HG02943 (cell line): ENCODE measurements around the gene EHD2.
"Not testable (repeated sequence)": the region's sequence is repeated elsewhere in the genome, so short reads cannot be mapped to it uniquely, and the experiment has no call there.

Source experiments
- ATAC-seq: cut with Tn5 transposase; IDR thresholded peaks from one replicate; pipeline ENCODE4 v1.9.1; 2021; ENCODE audit warnings: mild to moderate bottlenecking, low read depth, moderate library complexity; ENCODE audit not compliant: unreplicated experiment

EHD2 gene, protein sequence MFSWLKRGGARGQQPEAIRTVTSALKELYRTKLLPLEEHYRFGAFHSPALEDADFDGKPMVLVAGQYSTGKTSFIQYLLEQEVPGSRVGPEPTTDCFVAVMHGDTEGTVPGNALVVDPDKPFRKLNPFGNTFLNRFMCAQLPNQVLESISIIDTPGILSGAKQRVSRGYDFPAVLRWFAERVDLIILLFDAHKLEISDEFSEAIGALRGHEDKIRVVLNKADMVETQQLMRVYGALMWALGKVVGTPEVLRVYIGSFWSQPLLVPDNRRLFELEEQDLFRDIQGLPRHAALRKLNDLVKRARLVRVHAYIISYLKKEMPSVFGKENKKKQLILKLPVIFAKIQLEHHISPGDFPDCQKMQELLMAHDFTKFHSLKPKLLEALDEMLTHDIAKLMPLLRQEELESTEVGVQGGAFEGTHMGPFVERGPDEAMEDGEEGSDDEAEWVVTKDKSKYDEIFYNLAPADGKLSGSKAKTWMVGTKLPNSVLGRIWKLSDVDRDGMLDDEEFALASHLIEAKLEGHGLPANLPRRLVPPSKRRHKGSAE

DNA sequence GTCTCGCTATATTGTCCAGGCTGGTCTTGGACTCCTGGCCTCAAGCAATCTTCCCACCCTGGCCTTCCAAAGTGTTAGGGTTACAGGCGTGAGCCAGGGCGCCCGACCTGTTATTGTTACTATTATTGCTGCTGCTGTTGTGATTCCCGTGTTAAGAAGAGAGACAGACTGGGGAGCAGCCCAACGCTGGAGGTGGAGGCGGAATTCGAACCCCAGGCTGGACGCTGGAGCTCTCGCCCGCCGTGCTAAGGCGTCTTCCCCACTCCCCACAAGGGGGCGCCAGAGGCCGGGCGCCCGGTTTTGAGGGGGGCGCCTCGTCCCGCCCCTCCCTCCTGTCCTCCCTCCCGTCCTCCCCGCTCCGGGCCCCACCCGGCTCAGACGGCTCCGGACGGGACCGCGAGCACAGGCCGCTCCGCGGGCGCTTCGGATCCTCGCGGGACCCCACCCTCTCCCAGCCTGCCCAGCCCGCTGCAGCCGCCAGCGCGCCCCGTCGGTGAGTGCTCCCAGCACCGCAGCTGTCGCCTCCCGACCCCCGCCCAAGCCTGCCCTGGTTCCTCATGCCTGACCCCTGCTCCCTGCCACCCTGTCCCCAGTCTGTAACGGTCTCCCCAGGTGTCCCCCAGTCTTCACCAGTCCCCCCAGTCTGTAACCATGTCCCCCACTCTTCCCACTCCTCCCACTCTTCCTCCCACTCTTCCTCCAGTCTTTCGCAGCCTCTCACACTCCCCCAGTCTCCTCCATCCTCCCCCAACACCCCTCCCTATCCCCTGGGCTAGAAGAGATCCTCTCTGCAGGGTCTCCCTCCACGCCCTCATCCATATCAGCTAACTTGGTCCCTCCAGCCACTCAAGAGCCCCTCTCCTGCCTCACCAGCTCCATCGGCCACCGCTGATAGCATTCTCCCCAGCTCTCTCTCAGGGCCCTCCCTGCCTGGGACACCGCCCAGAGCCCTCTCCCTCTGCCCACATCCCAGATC lies at the start of gene EHD2:
Gene EHD2 (plus strand): TSS at position 377 of the 976 bp plus-strand sequence. CDS start 3,191 bp downstream, outside the sequence.
- ATAC-seq = no peak

DNA sequence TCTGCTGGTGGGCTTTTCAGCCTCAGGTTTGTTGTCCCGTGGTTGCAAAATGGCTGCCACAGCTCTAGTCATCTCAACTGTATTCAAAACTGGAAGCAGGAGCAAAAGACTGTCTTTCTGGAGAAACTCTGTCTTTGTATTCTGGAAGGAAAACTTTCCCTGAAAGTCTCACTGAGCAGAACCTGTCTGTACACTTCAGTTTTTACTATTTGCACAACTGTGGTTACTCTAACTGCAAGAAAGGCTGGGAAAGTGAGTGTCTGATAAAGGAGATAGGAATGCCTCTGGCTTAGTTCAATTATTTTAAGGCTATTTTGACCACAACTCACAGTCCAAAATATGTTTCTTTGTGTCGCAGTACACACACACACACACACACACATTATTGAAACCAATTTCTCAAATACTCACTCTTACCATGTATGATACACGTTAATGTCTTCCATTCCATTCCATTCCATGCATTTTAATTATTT lies 49.7 kb upstream of the EHD2 start:
- no peak for ATAC-seq

DNA sequence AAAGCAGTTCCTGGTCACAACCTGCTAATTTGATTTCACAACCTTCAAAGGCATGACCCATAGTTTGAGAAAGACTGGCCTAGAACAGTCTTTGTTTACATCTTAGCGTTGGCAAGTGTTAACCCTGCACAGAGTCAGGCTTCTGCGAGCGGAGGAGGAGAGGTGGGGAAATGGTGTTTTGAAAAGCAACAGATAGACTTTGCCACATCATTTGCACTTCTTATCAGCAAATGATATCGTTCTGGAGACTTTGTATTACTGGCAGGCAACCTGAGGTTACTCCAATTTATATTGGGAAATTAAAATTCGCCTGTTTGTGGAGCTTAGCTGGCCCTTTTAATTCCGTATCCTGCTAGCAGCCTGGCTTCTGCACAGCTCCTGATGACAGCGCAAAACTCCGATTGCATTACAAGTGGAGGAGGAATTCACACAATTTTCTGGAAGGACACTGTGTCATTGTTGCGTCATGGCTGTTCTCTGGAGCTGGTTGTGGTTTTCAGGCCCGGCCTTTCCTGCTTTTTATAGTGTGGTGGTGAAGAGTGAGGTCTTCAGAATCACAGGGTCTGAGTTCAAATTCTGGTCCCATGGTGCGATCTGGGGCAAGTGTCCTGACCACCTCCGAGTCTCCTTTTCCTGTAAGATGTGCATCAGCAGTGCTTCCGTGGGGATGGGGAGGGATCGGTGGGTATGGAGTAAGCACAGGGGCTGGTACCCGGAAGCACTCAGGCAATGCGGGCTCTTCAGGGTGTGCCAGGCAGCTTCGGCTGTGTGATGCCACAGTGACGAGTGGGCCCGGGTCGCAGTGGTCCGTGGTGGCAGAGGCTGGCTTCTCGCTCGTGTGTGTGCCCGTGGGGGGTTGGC lies 49.1 kb upstream of the EHD2 start:
- ATAC-seq = no peak

DNA sequence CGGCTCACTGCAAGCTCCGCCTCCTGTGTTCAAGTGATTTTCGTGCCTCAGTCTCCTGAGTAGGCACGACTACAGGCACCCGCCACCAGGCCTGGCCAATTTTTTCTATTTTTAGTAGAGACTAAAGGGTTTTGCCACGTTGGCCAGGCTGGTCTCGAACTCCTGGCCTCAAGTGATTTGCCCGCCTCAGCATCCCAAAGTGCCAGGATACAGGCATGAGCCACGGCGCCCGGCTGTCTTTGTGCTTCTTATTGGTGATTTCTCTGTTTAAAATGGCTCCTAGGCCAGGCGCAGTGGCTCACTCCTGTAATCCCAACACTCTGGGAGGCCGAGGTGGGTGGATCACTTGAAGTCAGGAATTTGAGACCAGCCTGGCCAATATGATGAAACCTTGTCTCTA lies 44.7 kb upstream of the EHD2 start:
- not testable (repeated sequence) for ATAC-seq

DNA sequence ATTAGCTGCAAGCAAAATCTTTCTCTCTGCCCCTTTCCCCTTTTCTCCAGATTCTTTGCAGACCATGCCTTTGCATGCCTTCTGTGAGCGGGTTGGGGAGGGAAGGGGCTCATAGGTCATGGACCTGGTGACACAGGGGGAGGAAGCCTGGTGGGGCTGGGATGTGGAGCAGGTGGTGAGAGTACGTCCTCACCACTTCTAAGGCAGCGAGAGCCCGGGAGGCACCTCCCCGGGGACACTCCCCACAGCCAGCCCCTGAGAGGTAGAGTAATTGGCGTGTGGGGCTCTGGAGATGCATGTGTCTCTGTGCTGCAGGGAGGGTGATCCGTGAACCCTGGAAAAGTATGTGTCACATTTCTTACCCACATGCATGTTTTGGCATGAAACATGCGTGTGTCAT lies 42.5 kb upstream of the EHD2 start:
- ATAC-seq = no peak

DNA sequence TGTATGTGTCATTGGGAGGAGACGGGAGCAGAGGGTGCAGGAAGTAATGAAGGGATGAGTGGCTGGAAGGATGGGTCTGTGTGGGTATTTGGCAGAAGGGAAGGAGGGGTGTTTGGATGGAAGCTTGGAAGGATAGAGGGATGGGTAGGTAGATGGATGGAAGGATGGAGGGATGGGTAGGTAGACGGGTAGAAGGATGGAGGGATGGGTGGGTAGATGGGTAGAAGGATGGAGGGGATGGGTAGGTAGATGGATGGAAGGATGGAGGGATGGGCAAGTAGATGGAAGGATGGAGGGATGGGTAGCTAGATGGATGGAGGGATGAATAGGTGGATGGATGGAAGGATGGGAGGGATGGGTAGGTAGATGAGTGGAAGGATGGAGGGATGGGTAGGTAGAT lies 41.7 kb upstream of the EHD2 start:
- ATAC-seq = no peak

DNA sequence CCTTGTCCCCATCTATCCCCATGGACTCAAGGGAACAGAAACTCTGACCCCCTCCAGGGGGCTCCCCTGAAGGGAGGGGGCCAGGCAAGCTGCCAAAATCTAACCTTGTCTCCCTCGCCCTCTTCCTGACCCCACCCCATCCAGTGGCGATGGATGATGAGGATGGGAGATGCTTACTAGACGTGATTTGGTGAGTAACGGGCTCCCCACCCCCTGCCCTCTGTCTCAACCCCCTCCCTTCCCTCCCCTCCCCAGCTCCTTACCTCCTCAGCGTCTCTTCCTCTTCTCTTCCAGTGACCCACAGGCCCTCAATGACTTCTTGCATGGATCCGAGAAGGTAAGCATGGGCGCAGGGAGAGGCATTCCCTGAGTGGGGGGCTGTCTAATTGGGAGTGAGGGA lies 39.8 kb upstream of the EHD2 start:
- ATAC-seq = no peak

DNA sequence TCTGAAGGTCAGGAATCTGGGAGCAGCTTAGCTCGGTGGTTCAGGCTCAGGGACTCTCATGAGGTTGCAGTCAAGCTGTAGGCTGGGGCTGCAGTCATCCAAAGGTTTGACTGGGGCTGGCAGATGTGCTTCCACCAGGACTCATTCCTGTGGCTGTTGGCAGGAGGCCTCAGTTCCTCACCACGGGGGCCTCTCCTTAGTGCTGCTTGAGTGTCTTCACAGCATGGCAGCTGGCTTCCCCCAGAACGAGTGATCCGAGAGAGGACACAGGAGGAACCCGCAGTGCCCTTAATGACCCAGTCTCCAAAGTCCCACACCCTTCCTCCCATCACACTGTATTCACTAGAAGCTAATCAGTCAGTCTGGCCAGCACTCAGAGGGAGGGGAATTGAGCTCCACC lies 38.7 kb upstream of the EHD2 start:
- no peak for ATAC-seq

DNA sequence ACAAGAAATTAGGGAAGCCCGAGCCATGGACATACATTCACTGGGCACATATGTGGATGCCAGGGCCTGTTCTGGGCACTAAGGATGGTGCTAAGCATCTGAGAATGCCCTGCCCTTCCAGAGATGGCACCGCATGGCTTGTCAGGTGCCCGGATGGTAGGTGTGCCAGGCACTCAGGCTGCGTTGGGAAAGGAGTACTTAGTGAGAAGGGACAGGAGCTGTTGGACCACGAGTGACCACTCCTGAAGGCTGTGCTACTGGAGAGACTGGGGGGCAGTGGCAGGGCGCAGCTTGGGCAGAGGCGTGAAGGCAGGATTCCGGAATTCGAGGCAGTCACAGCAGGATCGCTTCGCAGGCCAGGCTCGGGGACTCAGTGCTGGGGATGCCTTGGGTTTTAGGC lies 38.0 kb upstream of the EHD2 start:
- no peak for ATAC-seq

DNA sequence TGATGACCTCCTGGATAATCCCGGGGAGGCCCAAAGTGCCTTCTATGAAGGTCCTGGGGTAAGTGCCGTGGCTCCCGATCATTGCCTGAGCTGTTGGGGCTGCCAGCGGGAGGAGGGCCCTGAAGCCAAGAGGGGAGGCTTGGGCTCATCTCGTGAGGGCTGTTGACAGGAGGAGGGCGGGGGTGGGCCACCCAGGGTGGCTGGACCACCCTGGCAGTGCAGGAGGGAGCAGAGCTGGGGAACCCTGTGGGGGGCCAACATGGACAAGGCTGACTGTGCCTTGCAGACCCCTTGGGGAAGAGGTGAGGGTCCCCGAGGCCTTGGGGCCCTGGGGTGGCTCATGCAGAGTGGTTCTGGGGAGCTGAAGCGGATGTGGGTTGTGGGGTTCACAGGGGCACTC lies 37.4 kb upstream of the EHD2 start:
- no peak for ATAC-seq

DNA sequence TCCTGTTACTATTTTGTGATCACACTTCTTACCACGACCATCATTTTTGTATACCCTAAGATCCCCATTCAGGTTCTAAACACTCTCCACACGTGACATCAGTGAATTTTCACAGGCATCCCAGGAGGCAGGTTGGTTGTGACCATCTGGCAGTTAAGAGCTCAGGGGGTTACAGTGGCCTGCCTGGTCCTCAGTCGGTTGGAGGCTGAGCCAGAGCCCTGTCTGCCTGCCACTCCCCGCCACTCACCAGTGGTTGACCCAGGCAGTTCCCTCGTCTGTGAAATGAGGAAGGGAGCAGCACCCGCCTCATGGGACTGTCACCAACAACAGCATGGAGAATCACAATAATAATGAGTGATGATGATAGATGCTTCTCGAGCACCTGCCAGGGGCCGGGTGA lies 36.4 kb upstream of the EHD2 start:
- no peak for ATAC-seq

DNA sequence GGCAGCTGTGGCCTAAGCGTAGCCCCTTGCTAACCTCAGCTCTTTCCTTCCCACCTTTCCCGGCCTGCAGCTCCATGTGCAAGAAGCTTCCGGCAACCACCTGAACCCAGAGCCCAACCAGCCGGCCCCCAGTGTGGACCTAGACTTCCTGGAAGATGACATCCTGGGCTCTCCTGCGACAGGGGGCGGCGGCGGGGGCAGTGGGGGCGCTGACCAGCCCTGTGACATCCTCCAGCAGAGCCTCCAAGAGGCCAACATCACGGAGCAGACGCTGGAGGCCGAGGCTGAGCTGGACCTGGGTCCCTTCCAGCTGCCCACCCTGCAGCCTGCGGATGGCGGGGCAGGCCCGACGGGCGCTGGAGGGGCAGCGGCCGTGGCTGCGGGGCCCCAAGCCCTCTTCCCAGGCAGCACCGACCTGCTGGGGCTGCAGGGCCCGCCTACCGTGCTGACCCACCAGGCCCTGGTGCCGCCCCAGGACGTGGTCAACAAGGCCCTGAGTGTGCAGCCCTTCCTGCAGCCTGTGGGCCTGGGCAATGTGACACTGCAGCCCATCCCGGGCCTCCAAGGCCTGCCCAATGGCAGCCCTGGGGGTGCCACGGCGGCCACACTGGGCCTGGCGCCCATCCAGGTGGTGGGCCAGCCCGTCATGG lies 33.8 kb upstream of the EHD2 start:
- no peak for ATAC-seq

DNA sequence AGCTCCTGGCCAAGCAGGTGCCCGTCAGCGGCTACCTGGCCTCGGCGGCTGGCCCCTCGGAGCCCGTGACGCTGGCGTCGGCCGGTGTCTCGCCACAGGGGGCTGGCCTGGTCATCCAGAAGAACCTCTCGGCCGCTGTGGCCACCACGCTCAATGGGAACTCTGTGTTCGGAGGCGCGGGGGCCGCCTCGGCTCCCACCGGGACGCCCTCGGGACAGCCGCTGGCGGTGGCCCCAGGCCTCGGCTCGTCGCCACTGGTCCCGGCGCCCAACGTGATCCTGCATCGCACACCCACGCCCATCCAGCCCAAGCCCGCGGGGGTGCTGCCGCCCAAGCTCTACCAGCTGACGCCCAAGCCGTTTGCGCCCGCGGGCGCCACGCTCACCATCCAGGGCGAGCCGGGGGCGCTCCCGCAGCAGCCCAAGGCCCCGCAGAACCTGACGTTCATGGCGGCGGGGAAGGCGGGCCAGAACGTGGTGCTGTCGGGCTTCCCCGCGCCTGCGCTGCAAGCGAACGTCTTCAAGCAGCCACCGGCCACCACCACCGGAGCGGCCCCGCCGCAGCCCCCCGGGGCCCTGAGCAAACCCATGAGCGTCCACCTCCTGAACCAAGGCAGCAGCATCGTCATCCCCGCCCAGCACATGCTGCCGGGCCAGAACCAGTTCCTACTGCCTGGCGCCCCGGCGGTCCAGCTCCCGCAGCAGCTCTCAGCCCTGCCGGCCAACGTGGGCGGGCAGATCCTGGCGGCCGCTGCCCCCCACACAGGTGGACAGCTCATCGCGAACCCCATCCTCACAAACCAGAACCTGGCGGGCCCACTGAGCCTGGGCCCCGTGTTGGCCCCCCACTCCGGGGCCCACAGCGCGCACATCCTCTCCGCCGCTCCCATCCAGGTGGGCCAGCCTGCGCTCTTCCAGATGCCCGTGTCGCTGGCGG lies 33.0 kb upstream of the EHD2 start:
- no peak for ATAC-seq

DNA sequence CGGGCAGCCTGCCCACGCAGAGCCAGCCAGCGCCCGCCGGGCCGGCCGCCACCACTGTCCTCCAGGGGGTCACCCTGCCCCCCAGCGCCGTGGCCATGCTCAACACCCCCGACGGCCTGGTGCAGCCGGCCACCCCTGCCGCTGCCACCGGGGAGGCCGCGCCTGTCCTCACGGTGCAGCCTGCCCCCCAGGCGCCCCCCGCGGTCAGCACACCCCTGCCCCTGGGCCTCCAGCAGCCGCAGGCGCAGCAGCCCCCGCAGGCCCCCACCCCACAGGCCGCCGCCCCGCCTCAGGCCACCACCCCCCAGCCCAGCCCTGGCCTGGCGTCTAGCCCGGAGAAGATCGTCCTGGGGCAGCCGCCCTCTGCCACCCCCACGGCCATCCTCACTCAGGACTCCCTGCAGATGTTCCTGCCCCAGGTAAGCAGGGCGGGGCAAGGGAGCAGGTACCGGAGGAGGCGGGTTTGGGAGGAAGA lies 32.3 kb upstream of the EHD2 start:
- no peak for ATAC-seq

DNA sequence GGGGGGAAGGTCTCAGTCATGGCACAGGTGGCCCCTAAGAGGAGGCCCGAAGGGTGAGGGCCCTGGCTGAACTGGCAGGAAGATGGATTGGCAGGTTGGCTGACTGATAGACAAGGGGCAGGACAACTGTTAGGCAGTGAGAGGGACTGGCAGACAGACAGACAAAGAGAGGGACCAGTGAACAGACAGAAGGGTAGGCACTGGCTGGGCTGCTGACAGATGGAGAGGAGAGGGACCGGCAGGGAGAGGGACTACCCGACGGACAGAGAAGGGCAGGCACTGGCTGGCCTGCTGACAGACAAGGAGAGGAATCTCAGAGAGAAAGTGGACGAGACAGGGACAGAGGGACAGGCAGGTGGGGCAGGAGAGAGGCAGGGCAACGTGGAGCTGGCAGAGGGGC lies 31.8 kb upstream of the EHD2 start:
- no peak for ATAC-seq

DNA sequence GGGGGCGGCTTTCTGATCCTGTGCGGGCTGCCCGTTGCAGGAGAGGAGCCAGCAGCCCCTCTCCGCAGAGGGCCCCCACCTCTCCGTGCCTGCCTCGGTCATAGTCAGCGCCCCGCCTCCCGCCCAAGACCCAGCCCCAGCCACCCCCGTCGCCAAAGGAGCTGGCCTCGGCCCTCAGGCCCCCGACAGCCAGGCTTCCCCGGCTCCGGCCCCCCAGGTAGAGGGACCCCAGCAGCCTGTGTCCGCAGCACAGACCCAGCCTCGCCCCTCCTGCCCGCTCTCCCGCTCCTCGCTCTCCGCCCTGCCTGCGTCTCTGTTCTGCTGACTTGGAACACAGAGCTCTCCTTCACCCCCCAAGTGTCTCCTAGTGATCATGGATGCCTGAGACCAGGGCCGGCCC lies 31.3 kb upstream of the EHD2 start:
- ATAC-seq = no peak

DNA sequence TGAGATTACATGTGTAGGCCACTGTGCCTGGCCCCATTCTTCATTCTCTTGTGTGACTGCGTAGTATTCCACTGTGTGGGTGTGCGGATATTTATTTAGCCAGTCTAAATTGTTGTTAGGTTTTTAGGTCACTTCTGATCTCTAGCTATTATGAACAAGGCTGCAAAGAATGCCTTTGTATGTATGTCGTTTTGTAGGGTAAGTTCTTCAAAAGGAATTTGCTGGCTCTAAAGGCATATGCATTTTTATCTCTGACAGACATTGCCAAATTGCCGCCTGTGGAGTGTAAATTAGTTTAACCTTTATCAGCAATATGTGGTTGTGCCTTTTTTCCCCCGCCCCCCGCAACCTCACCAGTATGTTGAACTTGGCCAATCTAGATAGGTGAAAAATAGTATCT lies 30.3 kb upstream of the EHD2 start:
- no peak for ATAC-seq

DNA sequence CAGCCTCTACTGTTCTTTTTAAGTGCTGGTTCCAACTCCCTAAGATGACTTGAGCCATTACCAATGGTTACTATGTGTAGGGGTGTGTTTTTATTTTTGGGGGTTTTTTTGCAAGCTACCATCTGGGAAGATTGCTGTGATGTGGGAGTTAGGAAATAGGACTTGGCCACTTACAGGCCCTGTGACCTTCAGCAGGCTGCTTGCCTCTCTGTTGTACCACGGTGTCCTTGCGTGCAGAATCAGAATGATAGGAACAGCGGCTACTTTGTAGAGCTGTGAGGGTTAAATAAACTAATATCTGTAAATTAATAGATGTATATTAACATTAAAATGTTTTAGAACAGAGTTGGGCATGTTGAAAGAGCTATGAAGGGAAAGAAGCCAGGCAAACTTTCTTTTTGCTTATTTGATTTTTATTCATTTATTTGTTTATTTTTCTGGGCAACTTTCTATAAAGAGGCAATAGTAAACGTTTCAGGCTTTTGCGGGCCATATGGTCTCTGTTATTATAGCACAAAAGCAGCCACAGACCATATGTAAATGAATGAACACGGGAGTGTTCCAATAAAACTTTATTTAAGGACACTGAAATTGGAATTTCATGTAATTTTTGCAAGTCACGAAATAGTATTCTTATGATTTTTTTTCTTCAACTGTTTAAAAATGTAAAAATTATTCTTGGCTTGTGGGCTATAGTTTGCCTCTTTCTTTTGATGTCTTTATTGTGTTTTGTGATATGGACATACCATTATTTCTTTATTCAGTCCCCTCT lies 26.4 kb upstream of the EHD2 start:
- no peak for ATAC-seq
